Chondrocyte (in vitro differentiated cells): ENCODE measurements around the gene LOXL1. TPM values are rescaled to one million over a fixed set of nuclear protein-coding genes. Genes with fewer than 3 reads are reported as not detected.

Experiments
- DNase-seq: peaks from one replicate; pipeline ENCODE4 v3.0.0; 2021; ENCODE audit warnings: mixed read lengths, low spot score
- H3K27ac Mint-ChIP-seq: one replicate; pipeline ENCODE4 v1.8.0; 2021; ENCODE audit warnings: mild to moderate bottlenecking, moderate library complexity, mixed read lengths; ENCODE audit not compliant: unreplicated experiment
- H3K27me3 Mint-ChIP-seq: 2 replicates; pipeline ENCODE4 v1.8.0; 2021; ENCODE audit warnings: low read depth, mixed read lengths
- H3K36me3 Mint-ChIP-seq: 2 replicates; pipeline ENCODE4 v1.8.0; 2021; ENCODE audit warnings: low read depth, mixed read lengths
- H3K4me1 Mint-ChIP-seq: 2 replicates; pipeline ENCODE4 v1.8.0; 2021; ENCODE audit warnings: low read depth, mild to moderate bottlenecking, mixed read lengths
- H3K4me3 Mint-ChIP-seq: one replicate; pipeline ENCODE4 v1.8.0; 2021; ENCODE audit warnings: mild to moderate bottlenecking, moderate library complexity, mixed read lengths; ENCODE audit not compliant: unreplicated experiment
- H3K9me3 Mint-ChIP-seq: 2 replicates; pipeline ENCODE4 v1.8.0; 2021; ENCODE audit warnings: low read depth, mixed read lengths
- CTCF ChIP-seq: fragments of 200-600 bp; sonication (generic); IDR thresholded peaks from 2 replicates; pipeline ENCODE4 v1.5.0; 2021; ENCODE audit warnings: antibody characterized with exemption, mild to moderate bottlenecking, moderate library complexity
- total RNA-seq: library from RNA; stranded (reverse); gene quantifications from 3 replicates; pipeline ENCODE4 v1.2.1, GENCODE V29; 2021

Gene LOXL1
- total RNA-seq, 1 donor from 2014 or later = 428 TPM

DNA sequence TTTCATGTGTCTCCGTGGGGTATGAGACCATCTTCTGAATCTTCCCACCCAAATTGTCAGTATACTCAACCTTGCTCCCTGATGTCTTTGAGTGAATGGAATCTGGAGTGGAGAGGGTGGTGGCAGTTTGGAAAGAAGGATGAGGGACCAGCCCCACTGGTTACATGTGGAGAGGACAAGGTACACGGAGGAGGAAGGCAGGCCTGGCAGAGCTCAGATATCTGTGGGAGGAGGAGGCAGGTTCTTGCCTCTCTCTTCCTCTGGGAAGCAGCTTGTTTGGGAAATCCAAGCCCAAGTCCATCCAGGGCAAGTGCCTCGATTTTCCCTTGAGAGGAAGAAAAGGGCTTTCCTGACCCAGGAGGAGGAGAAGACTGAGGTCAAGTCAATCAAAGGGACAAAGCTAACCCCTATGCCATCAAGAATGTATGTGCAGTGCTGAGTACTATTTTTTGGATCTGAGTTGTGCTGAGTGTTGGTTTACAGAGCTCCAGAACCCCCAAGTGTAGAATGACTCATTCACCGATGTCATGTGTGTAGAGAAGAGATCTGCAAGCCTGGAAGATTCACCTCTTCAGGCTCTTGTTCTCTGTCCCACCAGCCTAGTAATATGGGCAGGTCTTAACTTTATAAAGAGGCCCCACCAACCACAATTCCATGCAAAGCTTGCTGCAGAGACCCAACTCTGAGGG is 19.8 kb upstream of the LOXL1 start:
- DNase-seq = no peak
- TF ChIP-seq CTCF = no peak
- Mint-ChIP-seq H3K9me3 (no peaks in the 10 kb centered on the region), H3K36me3 (peaks cover 20% of the 10 kb centered on the region), H3K27me3 (no peaks in the 10 kb centered on the region), H3K4me1 (peaks cover 14% of the 10 kb centered on the region), H3K4me3 (no peak overlapping the region), H3K27ac (no peak overlapping the region)

DNA sequence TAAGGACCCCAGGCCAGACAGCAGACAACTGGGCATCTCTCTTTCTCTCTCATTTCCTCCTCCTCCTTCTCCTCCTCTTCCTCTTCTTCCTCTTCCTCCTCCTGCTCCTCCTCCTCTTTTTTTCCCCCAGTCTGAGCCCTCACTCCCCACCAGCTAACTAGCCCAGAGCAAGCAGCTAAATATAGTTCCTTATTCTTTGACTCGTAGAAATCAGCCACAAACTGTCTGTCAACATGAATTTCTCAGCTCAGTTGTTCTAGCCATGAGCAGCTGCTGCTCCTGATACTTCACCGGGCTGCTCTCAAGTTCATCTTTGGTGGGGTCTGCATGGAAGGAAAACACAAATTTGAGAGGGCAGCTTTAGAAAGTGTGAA is 19.2 kb upstream of the LOXL1 start:
- no peak for TF ChIP-seq CTCF
- Mint-ChIP-seq H3K4me1 (peaks cover 14% of the 10 kb centered on the region), H3K9me3 (no peaks in the 10 kb centered on the region), H3K27me3 (no peaks in the 10 kb centered on the region), H3K4me3 (no peak overlapping the region), H3K36me3 (peaks cover 22% of the 10 kb centered on the region), H3K27ac (peak overlapping the region; percentile 55)
- DNase-seq = no peak

- Mint-ChIP-seq H3K4me3 (no peak overlapping the region), H3K4me1 (peaks cover 14% of the 10 kb centered on the region), H3K9me3 (no peaks in the 10 kb centered on the region)
These were observed 18.0 kb upstream of the LOXL1 start for GRCh38 chr15:73908030-73908821.

GRCh38 chr15:73908822-73909122 is 17.5 kb upstream of the LOXL1 start:
- Mint-ChIP-seq H3K27me3 (no peaks in the 10 kb centered on the region), H3K27ac (no peak overlapping the region), H3K4me1 (peaks cover 14% of the 10 kb centered on the region), H3K4me3 (no peak overlapping the region), H3K36me3 (peaks cover 28% of the 10 kb centered on the region), H3K9me3 (no peaks in the 10 kb centered on the region)
- peak; percentile 52 for DNase-seq
- no peak for TF ChIP-seq CTCF

More at GRCh38 chr15:73908030-73908821, 18.0 kb upstream of the LOXL1 start:
- peak; percentile 85 for DNase-seq
- Mint-ChIP-seq H3K27me3 (no peaks in the 10 kb centered on the region), H3K27ac (no peak overlapping the region), H3K36me3 (peaks cover 28% of the 10 kb centered on the region)
- TF ChIP-seq CTCF = peak; percentile 92

GRCh38 chr15:73909651-73910050 is 16.6 kb upstream of the LOXL1 start:
- Mint-ChIP-seq H3K36me3 (peaks cover 25% of the 10 kb centered on the region), H3K27me3 (no peaks in the 10 kb centered on the region), H3K9me3 (no peaks in the 10 kb centered on the region), H3K4me1 (peaks cover 14% of the 10 kb centered on the region), H3K27ac (no peak overlapping the region), H3K4me3 (no peak overlapping the region)
- no peak for TF ChIP-seq CTCF
- no peak for DNase-seq
